Smooth muscle cell of the pulmonary artery (primary cell): ENCODE results near the gene TPST1. TPM values are rescaled to one million over a fixed set of nuclear protein-coding genes. Genes with fewer than 3 reads are reported as not detected.

Experiments used
- total RNA-seq: library from RNA; depleted of rRNA; stranded (reverse); fragments of >200 nt; gene quantifications from 2 replicates; pipeline ENCODE4 v1.2.3, GENCODE V29; 2014

TPST1 gene
- 62.9 and 86.1 TPM in 2 replicates for total RNA-seq

DNA sequence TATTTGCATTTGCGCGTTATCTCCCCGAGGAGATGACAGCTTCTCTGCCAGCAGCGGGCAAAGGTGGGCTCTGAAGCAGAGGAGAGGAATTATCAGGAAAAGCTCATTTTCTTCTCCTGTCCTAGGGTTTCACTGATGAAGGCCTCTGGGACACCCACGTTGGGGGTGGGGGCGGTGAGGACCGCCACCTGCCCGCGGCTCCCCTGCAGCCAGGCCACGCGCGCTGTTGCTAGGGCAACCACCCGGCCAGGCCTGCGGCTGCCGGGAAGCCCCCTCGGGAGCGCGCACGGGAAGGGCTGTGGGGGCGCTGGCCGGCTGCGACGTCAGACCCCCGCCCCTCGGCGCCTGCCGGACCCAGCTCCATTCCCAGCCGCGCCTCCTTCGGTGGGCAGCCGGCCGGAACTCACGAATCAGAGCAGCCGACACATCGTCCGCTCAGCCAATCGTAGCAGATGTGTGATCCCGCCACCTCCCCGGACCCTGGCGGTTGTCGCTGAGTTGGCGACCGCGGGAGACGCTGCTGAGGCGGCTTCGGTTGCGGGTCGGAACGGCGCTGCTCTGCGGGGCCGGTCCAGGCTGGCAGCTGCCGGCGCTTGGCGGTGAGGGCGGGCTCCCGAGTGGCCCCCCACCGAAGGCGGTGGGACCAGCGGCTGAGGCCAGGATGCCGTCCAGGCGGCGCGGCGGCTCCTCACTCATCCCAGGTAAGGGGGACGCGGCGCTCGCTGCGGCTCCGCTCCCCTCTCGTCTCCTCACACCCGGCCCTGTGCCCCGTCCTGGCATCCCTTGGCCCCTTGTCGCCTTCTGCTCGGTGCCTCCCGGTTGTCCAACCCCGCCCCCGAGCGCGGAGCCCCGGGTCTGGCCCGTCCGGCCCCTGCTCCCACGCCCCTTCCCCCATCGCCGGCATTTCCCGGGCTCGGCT, at the start of gene TPST1:
Gene TPST1 (plus strand): TSS at position 513 of the 919 bp plus-strand sequence. CDS start 35,092 bp downstream, outside the sequence.

Other genes starting within 250 kb of the TPST1 start
- 26.1 and 26.6 TPM in 2 replicates for gene GUSB, start 223.1 kb upstream of the TPST1 start, total RNA-seq
- gene ASL, start 129.5 kb upstream of the TPST1 start, total RNA-seq, result 40.0 and 58.3 TPM in 2 replicates
- 19.4 and 21.2 TPM in 2 replicates for gene CRCP, start 90.5 kb upstream of the TPST1 start, total RNA-seq